ENCODE results near the gene SYNGR4.

DNA sequence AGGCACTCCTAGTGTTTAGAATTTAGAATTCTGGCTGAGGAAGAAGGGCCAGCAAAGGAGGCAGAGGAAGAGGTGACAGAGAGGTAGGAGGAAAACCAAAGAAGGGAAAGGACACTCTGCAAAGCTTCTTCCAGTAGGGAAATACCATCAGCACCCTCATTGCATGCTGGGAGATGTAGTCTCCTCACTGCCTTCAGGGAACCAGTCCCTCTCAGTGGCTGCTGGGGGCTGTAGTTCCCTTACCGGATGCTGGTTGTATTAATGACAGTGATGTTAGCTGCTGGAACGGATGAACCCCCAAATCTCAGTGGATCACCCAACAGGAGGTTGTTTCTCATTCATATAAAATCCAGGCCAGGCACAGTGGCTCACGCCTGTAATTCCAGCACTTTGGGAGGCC, 39.4 kb downstream of the SYNGR4 start:
- TF ChIP-seq POLR2AphosphoS5 (IDR thresholded peaks at IDR 0.05; ENCODE audit: borderline replicate concordance, low read depth, low read length) (no peak), EZH2 (IDR thresholded peaks at IDR 0.05) (no peak)

All from SK-N-MC (cell line).